Astrocyte (in vitro differentiated cells and primary cell): ENCODE data around the gene NCAPG. TPM values are rescaled to one million over a fixed set of nuclear protein-coding genes. Genes with fewer than 3 reads are reported as not detected.

Source experiments
- DNase-seq: peaks from one replicate; pipeline ENCODE4 v3.0.0-alpha.2; 2010; ENCODE audit warnings: low read depth
- FAIRE-seq: peaks from 2 replicates; lab custom pipeline; 2011; peaks lifted over from hg19 to GRCh38; lab: Jason Lieb, UNC
- H2AFZ ChIP-seq: 2 replicates; pipeline ENCODE4 v1.6.0; 2012; ENCODE audit warnings: low read depth, low read length, inconsistent platforms
- H3K27ac ChIP-seq: 2 replicates; pipeline ENCODE4 v1.5.1; 2011; ENCODE audit warnings: low read depth, low read length, inconsistent platforms
- H3K27me3 ChIP-seq: 2 replicates; pipeline ENCODE4 v1.6.0; 2011; ENCODE audit warnings: low read length, inconsistent platforms; ENCODE audit not compliant: insufficient read depth
- H3K36me3 ChIP-seq: 2 replicates; pipeline ENCODE4 v1.5.1; 2011; ENCODE audit warnings: low read length, inconsistent platforms; ENCODE audit not compliant: insufficient read depth
- H3K4me1 ChIP-seq: 2 replicates; pipeline ENCODE4 v1.5.1; 2011; ENCODE audit warnings: low read length, inconsistent platforms; ENCODE audit not compliant: insufficient read depth
- H3K4me2 ChIP-seq: 2 replicates; pipeline ENCODE4 v1.6.0; 2012; ENCODE audit warnings: low read length, inconsistent platforms
- H3K4me3 ChIP-seq: 2 replicates; pipeline ENCODE4 v1.5.1; 2011; ENCODE audit warnings: low read depth, mild to moderate bottlenecking, low read length, inconsistent platforms; ENCODE audit not compliant: insufficient read depth
- H3K79me2 ChIP-seq: 2 replicates; pipeline ENCODE4 v1.6.0; 2012; ENCODE audit warnings: mild to moderate bottlenecking, low read length, inconsistent platforms; ENCODE audit not compliant: insufficient read depth
- H3K9ac ChIP-seq: 2 replicates; pipeline ENCODE4 v1.6.0; 2012; ENCODE audit warnings: mild to moderate bottlenecking, low read length, inconsistent platforms
- H3K9me3 ChIP-seq: 2 replicates; pipeline ENCODE4 v1.5.1; 2012; ENCODE audit warnings: low read depth, mild to moderate bottlenecking, low read length, inconsistent platforms; ENCODE audit not compliant: insufficient read depth
- H4K20me1 ChIP-seq: 2 replicates; pipeline ENCODE4 v1.6.0; 2012; ENCODE audit warnings: low read length, inconsistent platforms; ENCODE audit not compliant: insufficient read depth
- H3K27ac Mint-ChIP-seq: one replicate; pipeline ENCODE4 v1.8.0; 2021; ENCODE audit warnings: mild to moderate bottlenecking, mixed read lengths; ENCODE audit not compliant: unreplicated experiment
- H3K27me3 Mint-ChIP-seq: one replicate; pipeline ENCODE4 v1.8.0; 2021; ENCODE audit warnings: low read depth, mixed read lengths; ENCODE audit not compliant: unreplicated experiment
- H3K36me3 Mint-ChIP-seq: one replicate; pipeline ENCODE4 v1.8.0; 2021; ENCODE audit warnings: low read depth, mixed read lengths; ENCODE audit not compliant: unreplicated experiment
- H3K4me1 Mint-ChIP-seq: one replicate; pipeline ENCODE4 v1.8.0; 2021; ENCODE audit warnings: low read depth, mixed read lengths; ENCODE audit not compliant: unreplicated experiment
- H3K4me3 Mint-ChIP-seq: one replicate; pipeline ENCODE4 v1.8.0; 2021; ENCODE audit warnings: mild to moderate bottlenecking, moderate library complexity, mixed read lengths; ENCODE audit not compliant: unreplicated experiment
- H3K9me3 Mint-ChIP-seq: one replicate; pipeline ENCODE4 v1.8.0; 2021; ENCODE audit warnings: mild to moderate bottlenecking, mixed read lengths; ENCODE audit not compliant: unreplicated experiment
- EZH2 ChIP-seq: IDR thresholded peaks from 2 replicates; pipeline ENCODE4 v1.6.1; 2012; ENCODE audit warnings: mild to moderate bottlenecking, low read length, inconsistent platforms; ENCODE audit not compliant: insufficient read depth
- total RNA-seq: library from RNA; stranded (reverse); gene quantifications from 2 replicates; pipeline ENCODE4 v1.2.1, GENCODE V29; 2021
- TF ChIP-seq, protein P1 (sequence below): IDR thresholded peaks from 2 replicates; pipeline ENCODE4 v1.5.1; 2011; ENCODE audit warnings: low read depth, mild to moderate bottlenecking, inconsistent platforms, low read length, moderate library complexity; ENCODE audit not compliant: insufficient read depth

Gene NCAPG
- total RNA-seq, 1 donor from 2014 or later = 4.7 TPM

DNA sequence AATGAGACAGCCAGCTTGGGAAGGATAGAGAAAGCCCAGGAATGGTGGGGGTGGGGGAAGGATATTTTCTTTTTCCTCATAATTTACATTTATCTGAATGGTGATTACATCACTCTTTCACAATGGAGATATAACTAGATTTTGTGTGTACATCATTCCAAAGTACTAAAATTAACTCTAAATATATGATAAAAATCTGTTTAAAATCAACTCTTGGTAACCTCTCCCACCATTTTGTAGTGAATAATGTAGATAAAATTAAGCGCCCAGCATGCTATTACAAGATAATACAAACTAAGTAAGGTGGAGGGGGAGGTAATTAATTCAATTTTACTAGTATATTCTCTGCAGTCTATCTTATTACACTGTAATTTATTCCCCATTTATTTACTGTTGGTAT, 78.9 kb downstream of the NCAPG start:
- Histone ChIP-seq H3K4me2 (no peak overlapping the region), H3K27ac (no peak overlapping the region), H2AFZ (no peak overlapping the region), H4K20me1 (no peaks in the 10 kb centered on the region), H3K9ac (no peak overlapping the region), H3K27me3 (no peaks in the 10 kb centered on the region), H3K9me3 (no peaks in the 10 kb centered on the region), H3K4me3 (no peak overlapping the region), H3K4me1 (no peaks in the 10 kb centered on the region), H3K79me2 (no peaks in the 10 kb centered on the region), H3K36me3 (no peaks in the 10 kb centered on the region)
- Mint-ChIP-seq H3K27ac (no peak overlapping the region), H3K4me1 (peaks cover under 1% of the 10 kb centered on the region), H3K9me3 (no peaks in the 10 kb centered on the region), H3K36me3 (no peaks in the 10 kb centered on the region), H3K4me3 (no peak overlapping the region), H3K27me3 (no peaks in the 10 kb centered on the region)
- DNase-seq (no peak), FAIRE-seq (no peak)
- TF ChIP-seq, protein P1, sequence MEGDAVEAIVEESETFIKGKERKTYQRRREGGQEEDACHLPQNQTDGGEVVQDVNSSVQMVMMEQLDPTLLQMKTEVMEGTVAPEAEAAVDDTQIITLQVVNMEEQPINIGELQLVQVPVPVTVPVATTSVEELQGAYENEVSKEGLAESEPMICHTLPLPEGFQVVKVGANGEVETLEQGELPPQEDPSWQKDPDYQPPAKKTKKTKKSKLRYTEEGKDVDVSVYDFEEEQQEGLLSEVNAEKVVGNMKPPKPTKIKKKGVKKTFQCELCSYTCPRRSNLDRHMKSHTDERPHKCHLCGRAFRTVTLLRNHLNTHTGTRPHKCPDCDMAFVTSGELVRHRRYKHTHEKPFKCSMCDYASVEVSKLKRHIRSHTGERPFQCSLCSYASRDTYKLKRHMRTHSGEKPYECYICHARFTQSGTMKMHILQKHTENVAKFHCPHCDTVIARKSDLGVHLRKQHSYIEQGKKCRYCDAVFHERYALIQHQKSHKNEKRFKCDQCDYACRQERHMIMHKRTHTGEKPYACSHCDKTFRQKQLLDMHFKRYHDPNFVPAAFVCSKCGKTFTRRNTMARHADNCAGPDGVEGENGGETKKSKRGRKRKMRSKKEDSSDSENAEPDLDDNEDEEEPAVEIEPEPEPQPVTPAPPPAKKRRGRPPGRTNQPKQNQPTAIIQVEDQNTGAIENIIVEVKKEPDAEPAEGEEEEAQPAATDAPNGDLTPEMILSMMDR = no peak
- TF ChIP-seq EZH2 = no peak

DNA sequence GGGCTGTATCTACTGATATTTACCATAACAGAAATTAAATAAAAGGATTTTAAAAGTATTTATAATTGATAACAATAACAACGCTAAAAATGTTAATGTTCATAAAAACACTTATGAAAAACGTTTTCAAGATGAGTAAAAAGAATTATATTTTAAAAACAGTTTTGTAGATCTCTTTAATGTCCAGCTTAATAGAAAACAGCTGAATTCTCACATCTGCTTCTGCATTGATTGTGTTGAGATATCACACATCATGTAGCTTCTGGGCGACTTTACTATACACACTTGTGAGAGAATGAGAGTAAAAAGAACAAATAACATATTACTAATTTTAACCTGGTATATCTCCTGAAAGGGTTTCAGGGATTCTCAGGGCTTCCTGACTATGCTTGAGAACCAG, 83.6 kb downstream of the NCAPG start:
- no peak overlapping the region for H3K4me3 ChIP-seq
- no peaks in the 10 kb centered on the region for H3K27me3 Mint-ChIP-seq
- H3K9me3 Mint-ChIP-seq = no peaks in the 10 kb centered on the region
- H3K27me3 ChIP-seq = no peaks in the 10 kb centered on the region
- no peak overlapping the region for H3K9ac ChIP-seq
- no peaks in the 10 kb centered on the region for H4K20me1 ChIP-seq
- H3K9me3 ChIP-seq = no peaks in the 10 kb centered on the region
- H3K27ac Mint-ChIP-seq = no peak overlapping the region
- no peak overlapping the region for H3K27ac ChIP-seq
- no peaks in the 10 kb centered on the region for H3K36me3 ChIP-seq
- H3K4me2 ChIP-seq = no peak overlapping the region
- no peaks in the 10 kb centered on the region for H3K4me1 Mint-ChIP-seq
- H2AFZ ChIP-seq = no peak overlapping the region
- H3K36me3 Mint-ChIP-seq = no peaks in the 10 kb centered on the region
- DNase-seq (no peak), FAIRE-seq (no peak)
- H3K4me1 ChIP-seq = no peaks in the 10 kb centered on the region
- no peaks in the 10 kb centered on the region for H3K79me2 ChIP-seq
- no peak for TF ChIP-seq EZH2
- TF ChIP-seq, protein P1 = no peak
- no peak overlapping the region for H3K4me3 Mint-ChIP-seq

Other genes with a start within 250 kb of the NCAPG start
- gene LAP3, start 233.8 kb upstream of the NCAPG start, total RNA-seq = 163 and 176 TPM in 2 replicates
- 42.6 and 43.6 TPM in 2 replicates for gene MED28, start 196.3 kb upstream of the NCAPG start, total RNA-seq
- gene FAM184B, start 29.4 kb upstream of the NCAPG start, total RNA-seq = 0.46 and 0.54 TPM in 2 replicates
- 29.0 and 32.7 TPM in 2 replicates for gene DCAF16, start 222 bp upstream of the NCAPG start, total RNA-seq
- 10.3 and 11.8 TPM in 2 replicates for gene LCORL, start 210.8 kb downstream of the NCAPG start, total RNA-seq